Upper lobe of left lung (tissue), 6 donors: ENCODE results near the gene POLE4. TPM values are rescaled to one million over a fixed set of nuclear protein-coding genes. Genes with fewer than 3 reads are reported as not detected.

Experiments used
- ATAC-seq, 2 donors: fragments of 200-7000 bp; cut with Tn5 transposase; one replicate each; pipeline ENCODE4 v1.9.1; 2022; ENCODE audit warnings: mild to moderate bottlenecking in 2 of 2, moderate library complexity in 2 of 2; ENCODE audit not compliant: low FRiP score in 2 of 2
- DNase-seq, 2 donors: peaks; one replicate each; pipeline ENCODE4 v3.0.0-alpha.2; 2019 to 2020
- H3K27ac ChIP-seq, 4 donors: fragments of 200-600 bp; sonication (generic); one replicate each; pipeline ENCODE4 v1.5.1; 2016 to 2019
- H3K27me3 ChIP-seq, 4 donors: fragments of 200-600 bp; sonication (generic); one replicate each; pipeline ENCODE4 v1.5.1; 2017 to 2019
- H3K36me3 ChIP-seq, 4 donors: fragments of 200-600 bp; sonication (generic); one replicate each; pipeline ENCODE4 v1.5.1; 2016 to 2019
- H3K4me1 ChIP-seq, 4 donors: fragments of 200-600 bp; sonication (generic); one replicate each; pipeline ENCODE4 v1.5.1; 2018 to 2019
- H3K4me3 ChIP-seq, 4 donors: fragments of 200-600 bp; sonication (generic); one replicate each; pipeline ENCODE4 v1.5.1; 2017 to 2019; ENCODE audit warnings: mild to moderate bottlenecking in 2 of 4, moderate library complexity in 1 of 4
- H3K9me3 ChIP-seq, 4 donors: fragments of 200-600 bp; sonication (generic); one replicate each; pipeline ENCODE4 v1.5.1; 2018 to 2019
- CTCF ChIP-seq, 6 experiments: fragments of 450-650 bp in 4 of 6; fragments of 200-600 bp in 2 of 6; sonication (generic) in 2 of 6; IDR thresholded peaks; one replicate each; pipeline ENCODE4 v1.5.1; 2016 to 2019; ENCODE audit warnings: antibody characterized with exemption in 6 of 6
- EP300 ChIP-seq, 4 donors: sonication (generic); formaldehyde crosslinking; IDR thresholded peaks; one replicate each; pipeline ENCODE4 v1.5.1; 2017; ENCODE audit warnings: antibody characterized with exemption in 4 of 4, control low read depth in 2 of 4
- POLR2A ChIP-seq, 4 donors: fragments of 450-650 bp; IDR thresholded peaks; one replicate each; pipeline ENCODE4 v1.5.1; 2016 to 2017; ENCODE audit warnings: antibody characterized with exemption in 4 of 4, mild to moderate bottlenecking in 2 of 4
- POLR2AphosphoS5 ChIP-seq, 2 donors: sonication (generic); formaldehyde crosslinking; IDR thresholded peaks; one replicate each; pipeline ENCODE4 v1.5.1; 2017; ENCODE audit warnings: antibody characterized with exemption in 2 of 2
- WGBS, 2 donors: methylation state at CpG; one replicate each; pipeline ENCODE4 v1.1.5; 2017 to 2018; 5-methylcytosine and 5-hydroxymethylcytosine counted together
- total RNA-seq, 6 donors: library from RNA; depleted of rRNA in 4 of 6; stranded (reverse); fragments of >200 nt in 4 of 6; gene quantifications; one replicate each; pipeline versions ENCODE4 v1.1.0 to v1.2.1, GENCODE V29; 2016 to 2021
- donor health status: DM: no; HTN: no; CAD: no; lungs with moderate emphysema.
- donor health status: DM: no; HTN: yes; CAD: no; lungs with severe emphysema.

Gene POLE4
- total RNA-seq, 6 donors from 2014 or later: 26.6 to 79.3 (median 34.0) TPM

GRCh38 chr2:74915743-74916142 is 42.7 kb upstream of the POLE4 start:
- ATAC-seq (no peak), DNase-seq (no peak)
- no peak overlapping the region for H3K27ac ChIP-seq
- TF ChIP-seq CTCF (IDR thresholded peaks at IDR 0.05) (no peak), EP300 (IDR thresholded peaks at IDR 0.05) (no peak), POLR2A (IDR thresholded peaks at IDR 0.05) (no peak), POLR2AphosphoS5 (IDR thresholded peaks at IDR 0.05) (no peak)
- H3K4me3 ChIP-seq: no peak overlapping the region
- no peaks in the 10 kb centered on the region for H3K36me3 ChIP-seq
- H3K9me3 ChIP-seq: no peaks in the 10 kb centered on the region
- H3K27me3 ChIP-seq: no peaks in the 10 kb centered on the region
- H3K4me1 ChIP-seq: peaks cover 4 to 8% (median 7%) of the 10 kb centered on the region in 4 donors
- WGBS, 2 donors: 54 to 78% methylated on average over 4 of the region's 4 CpGs

DNA sequence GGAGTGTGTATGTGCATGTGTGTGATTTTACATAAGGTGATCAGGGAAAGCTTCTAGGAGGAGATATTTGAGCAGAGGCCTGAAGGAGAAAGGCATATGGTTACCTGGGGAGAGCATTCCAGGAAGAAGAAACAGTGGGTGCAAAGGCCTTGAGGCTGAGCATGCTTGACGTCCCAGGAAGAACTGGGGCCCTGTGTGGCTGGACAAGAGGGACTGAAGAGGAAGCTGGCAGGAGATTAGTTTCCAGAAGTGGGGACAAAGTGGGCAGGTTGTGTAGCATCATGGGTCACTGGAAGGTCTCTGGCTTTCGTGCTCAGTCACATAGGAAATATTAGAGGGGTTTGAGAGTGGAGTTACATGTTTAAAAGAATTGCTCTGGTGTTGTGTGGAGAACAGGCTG is 42.0 kb upstream of the POLE4 start:
- Histone ChIP-seq H3K4me1 (peaks cover 4 to 8% (median 7%) of the 10 kb centered on the region in 4 donors), H3K27me3 (no peaks in the 10 kb centered on the region), H3K4me3 (no peak overlapping the region), H3K9me3 (no peaks in the 10 kb centered on the region), H3K36me3 (no peaks in the 10 kb centered on the region), H3K27ac (no peak overlapping the region)
- DNase-seq (no peak), ATAC-seq (no peak)
- 39 to 51% methylated on average over 2 of the region's 2 CpGs for WGBS, 2 donors
- no peak for TF ChIP-seq EP300 (IDR thresholded peaks at IDR 0.05)
- no peak for TF ChIP-seq POLR2A (IDR thresholded peaks at IDR 0.05)
- no peak for TF ChIP-seq POLR2AphosphoS5 (IDR thresholded peaks at IDR 0.05)
- no peak for TF ChIP-seq CTCF (IDR thresholded peaks at IDR 0.05)

- H3K4me1 ChIP-seq: peaks cover 4 to 8% (median 7%) of the 10 kb centered on the region in 4 donors
- no peaks in the 10 kb centered on the region for H3K9me3 ChIP-seq
- H3K27me3 ChIP-seq: no peaks in the 10 kb centered on the region
- DNase-seq: peak in 1 of 2 donors; percentile 65
- TF ChIP-seq POLR2A (IDR thresholded peaks at IDR 0.05) (no peak), CTCF (IDR thresholded peaks at IDR 0.05) (no peak), POLR2AphosphoS5 (IDR thresholded peaks at IDR 0.05) (no peak), EP300 (IDR thresholded peaks at IDR 0.05) (peak in 1 of 4 donors; percentile 92)
- H3K4me3 ChIP-seq: no peak overlapping the region
- no peak overlapping the region for H3K27ac ChIP-seq
- ATAC-seq: peak in 1 of 2 donors; percentile 42
- WGBS, 2 donors: 67 to 72% methylated on average over 20 of the region's 20 CpGs
- no peaks in the 10 kb centered on the region for H3K36me3 ChIP-seq
These were observed 40.5 kb upstream of the POLE4 start for GRCh38 chr2:74917702-74918619.

GRCh38 chr2:74919827-74920226 is 38.6 kb upstream of the POLE4 start:
- DNase-seq: peak; percentile 73 to 92

More at GRCh38 chr2:74919827-74920226, 38.6 kb upstream of the POLE4 start:
- Histone ChIP-seq H3K27me3 (no peaks in the 10 kb centered on the region), H3K27ac (no peak overlapping the region), H3K36me3 (no peaks in the 10 kb centered on the region), H3K4me1 (peaks cover 4 to 15% (median 7%) of the 10 kb centered on the region in 4 donors), H3K9me3 (no peaks in the 10 kb centered on the region), H3K4me3 (peak overlapping the region in 3 of 4 donors; percentile 28 to 40 (median 40))
- TF ChIP-seq POLR2A (IDR thresholded peaks at IDR 0.05) (no peak), CTCF (IDR thresholded peaks at IDR 0.05) (peak; percentile 84 to 88 (median 86)), POLR2AphosphoS5 (IDR thresholded peaks at IDR 0.05) (no peak), EP300 (IDR thresholded peaks at IDR 0.05) (no peak)
- 3 to 5% methylated on average over 34 of the region's 34 CpGs for WGBS, 2 donors
- peak; percentile 72 to 79 for ATAC-seq
